AG10803 (cell line): ENCODE measurements around the gene NISCH.

Experiments used
- DNase-seq: peaks from one replicate; pipeline ENCODE4 v3.0.0; 2010; ENCODE audit warnings: low read depth
- H3K4me3 ChIP-seq: 2 replicates; pipeline ENCODE4 v1.5.1; 2011; ENCODE audit warnings: mild to moderate bottlenecking, low read length, control low read depth
- CTCF ChIP-seq: conservative IDR thresholded peaks from 2 replicates; pipeline ENCODE4 v1.5.1; 2011; ENCODE audit warnings: mild to moderate bottlenecking, low read length, control low read depth, inconsistent platforms

NISCH gene

DNA sequence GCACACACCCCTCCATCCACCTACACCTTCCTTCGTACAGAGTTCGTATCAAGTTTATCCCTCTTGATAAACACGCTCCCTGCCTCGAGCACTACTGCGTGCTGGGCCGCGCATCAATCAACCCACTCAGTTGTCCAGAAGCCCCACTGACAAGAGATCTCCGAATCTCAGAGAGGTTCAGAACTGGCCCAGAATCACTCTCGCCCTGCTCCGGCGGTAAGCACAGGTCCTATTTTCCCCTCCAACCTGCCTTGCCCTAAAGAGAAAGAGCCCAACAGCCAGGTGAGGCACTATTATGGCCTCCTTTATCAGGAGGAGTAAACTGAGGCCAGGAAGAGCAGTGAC, 494 bp upstream of the NISCH start:
- no peak for TF ChIP-seq CTCF
- DNase-seq, result no peak
- H3K4me3 ChIP-seq, result peak overlapping the region; percentile 86

GRCh38 chr3:52456169-52456799, 880 bp downstream of the NISCH start:
- TF ChIP-seq CTCF, result no peak
- DNase-seq, result peak; percentile 41
- peak overlapping the region; percentile 86 for H3K4me3 ChIP-seq

DNA sequence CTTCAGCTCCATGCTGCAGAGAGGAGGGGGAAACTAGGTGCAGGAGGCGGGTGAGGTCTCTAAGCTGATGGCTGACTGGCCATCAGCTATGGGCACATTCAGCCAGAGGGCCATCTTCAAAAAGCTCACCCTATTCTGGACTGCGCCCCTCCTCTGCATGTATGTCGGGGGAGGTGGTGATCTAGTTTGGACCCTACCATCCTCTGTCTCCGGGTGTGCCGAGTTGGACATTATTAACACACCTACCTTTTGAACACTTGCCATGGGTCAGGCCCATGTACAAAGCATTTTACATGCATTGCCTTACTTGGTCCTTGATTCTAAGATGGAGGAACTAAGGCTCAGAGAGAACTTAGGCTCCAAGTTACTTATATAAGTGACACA, 1.4 kb downstream of the NISCH start:
- TF ChIP-seq CTCF, result no peak
- peak overlapping the region; percentile 86 for H3K4me3 ChIP-seq
- no peak for DNase-seq

- H3K4me3 ChIP-seq, result no peak overlapping the region
- DNase-seq, result no peak
- no peak for TF ChIP-seq CTCF
These were observed 2.8 kb downstream of the NISCH start for GRCh38 chr3:52458031-52458760.

GRCh38 chr3:52458770-52459545, 3.6 kb downstream of the NISCH start:
- no peak for DNase-seq
- no peak for TF ChIP-seq CTCF
- H3K4me3 ChIP-seq, result no peak overlapping the region

GRCh38 chr3:52461874-52462273, 6.5 kb downstream of the NISCH start:
- TF ChIP-seq CTCF, result no peak
- DNase-seq, result peak; percentile 53
- no peak overlapping the region for H3K4me3 ChIP-seq
